DOHH2 (cell line): ENCODE measurements around the gene CXCL16.

Experiments used
- H3F3A ChIP-seq: fragments of 200-600 bp; sonication (generic), shearing (Covaris generic); 2 replicates; pipeline ENCODE4 v1.6.0; 2016; ENCODE audit warnings: antibody characterized with exemption, mild to moderate bottlenecking; ENCODE audit not compliant: control insufficient read depth, insufficient read depth
- H3K27ac ChIP-seq: fragments of 200-600 bp; sonication (generic); 2 replicates; pipeline ENCODE4 v1.5.1; 2014; ENCODE audit warnings: low read depth, mild to moderate bottlenecking, low read length, moderate library complexity
- H3K27me3 ChIP-seq: fragments of 200-600 bp; sonication (generic); 2 replicates; pipeline ENCODE4 v1.6.1; 2014; ENCODE audit warnings: mild to moderate bottlenecking, low read length, mixed read lengths; ENCODE audit not compliant: control insufficient read depth
- H3K36me3 ChIP-seq: fragments of 200-600 bp; sonication (generic); 2 replicates; pipeline ENCODE4 v1.6.1; 2014; ENCODE audit warnings: mild to moderate bottlenecking, low read length, moderate library complexity, mixed read lengths; ENCODE audit not compliant: control insufficient read depth
- H3K4me1 ChIP-seq: fragments of 200-600 bp; sonication (generic); 2 replicates; pipeline ENCODE4 v1.6.1; 2014; ENCODE audit warnings: mild to moderate bottlenecking, low read length, mixed read lengths; ENCODE audit not compliant: control insufficient read depth
- H3K4me2 ChIP-seq: fragments of 200-600 bp; sonication (generic); 2 replicates; pipeline ENCODE4 v1.6.0; 2014; ENCODE audit warnings: mild to moderate bottlenecking, low read length, moderate library complexity
- H3K4me3 ChIP-seq: fragments of 200-600 bp; sonication (generic); 2 replicates; pipeline ENCODE4 v1.5.1; 2014; ENCODE audit warnings: mild to moderate bottlenecking, low read length, mixed read lengths
- H3K79me2 ChIP-seq: fragments of 200-600 bp; sonication (generic); 2 replicates; pipeline ENCODE4 v1.6.1; 2014; ENCODE audit warnings: mild to moderate bottlenecking, low read length, mixed read lengths; ENCODE audit not compliant: control insufficient read depth
- H3K9me2 ChIP-seq: fragments of 200-600 bp; sonication (generic); replicated peaks from 2 replicates; pipeline ENCODE4 v1.6.1; 2014; ENCODE audit warnings: mild to moderate bottlenecking, low read length, mixed read lengths; ENCODE audit not compliant: control insufficient read depth
- H3K9me3 ChIP-seq: fragments of 200-600 bp; sonication (generic); 2 replicates; pipeline ENCODE4 v1.6.1; 2014; ENCODE audit warnings: antibody characterized with exemption, low read length, mixed read lengths; ENCODE audit not compliant: control insufficient read depth, insufficient read depth
- H4K20me1 ChIP-seq: fragments of 200-600 bp; sonication (generic); 2 replicates; pipeline ENCODE4 v1.6.0; 2014; ENCODE audit warnings: low read depth, mild to moderate bottlenecking, antibody characterized with exemption, low read length, moderate library complexity; ENCODE audit not compliant: control insufficient read depth, insufficient read depth
- EZH2phosphoT487 ChIP-seq: fragments of 200-600 bp; sonication (generic); IDR thresholded peaks from 2 replicates; pipeline ENCODE4 v1.6.1; 2017; ENCODE audit warnings: borderline replicate concordance, mild to moderate bottlenecking, antibody characterized with exemption, low read length, moderate library complexity, mixed read lengths
- TF ChIP-seq, protein P1 (sequence below): fragments of 200-600 bp; sonication (generic); IDR thresholded peaks from one replicate; pipeline ENCODE4 v1.5.1; 2014; ENCODE audit warnings: antibody characterized with exemption, mild to moderate bottlenecking, low read depth, low read length; ENCODE audit not compliant: poor library complexity, severe bottlenecking

Gene CXCL16

GRCh38 chr17:4719684-4720221, 20.0 kb downstream of the CXCL16 start:
- Histone ChIP-seq H3K36me3 (peaks cover 26% of the 10 kb centered on the region), H4K20me1 (no peaks in the 10 kb centered on the region), H3F3A (no peaks in the 10 kb centered on the region), H3K9me3 (no peaks in the 10 kb centered on the region), H3K27ac (no peak overlapping the region), H3K79me2 (no peaks in the 10 kb centered on the region; the same call in 1 of the 2 replicates), H3K4me1 (peaks cover 5% of the 10 kb centered on the region), H3K27me3 (no peaks in the 10 kb centered on the region), H3K4me2 (no peak overlapping the region), H3K4me3 (no peak overlapping the region), H3K9me2 (no peaks in the 10 kb centered on the region)
- TF ChIP-seq EZH2phosphoT487: no peak
- TF ChIP-seq, protein P1, sequence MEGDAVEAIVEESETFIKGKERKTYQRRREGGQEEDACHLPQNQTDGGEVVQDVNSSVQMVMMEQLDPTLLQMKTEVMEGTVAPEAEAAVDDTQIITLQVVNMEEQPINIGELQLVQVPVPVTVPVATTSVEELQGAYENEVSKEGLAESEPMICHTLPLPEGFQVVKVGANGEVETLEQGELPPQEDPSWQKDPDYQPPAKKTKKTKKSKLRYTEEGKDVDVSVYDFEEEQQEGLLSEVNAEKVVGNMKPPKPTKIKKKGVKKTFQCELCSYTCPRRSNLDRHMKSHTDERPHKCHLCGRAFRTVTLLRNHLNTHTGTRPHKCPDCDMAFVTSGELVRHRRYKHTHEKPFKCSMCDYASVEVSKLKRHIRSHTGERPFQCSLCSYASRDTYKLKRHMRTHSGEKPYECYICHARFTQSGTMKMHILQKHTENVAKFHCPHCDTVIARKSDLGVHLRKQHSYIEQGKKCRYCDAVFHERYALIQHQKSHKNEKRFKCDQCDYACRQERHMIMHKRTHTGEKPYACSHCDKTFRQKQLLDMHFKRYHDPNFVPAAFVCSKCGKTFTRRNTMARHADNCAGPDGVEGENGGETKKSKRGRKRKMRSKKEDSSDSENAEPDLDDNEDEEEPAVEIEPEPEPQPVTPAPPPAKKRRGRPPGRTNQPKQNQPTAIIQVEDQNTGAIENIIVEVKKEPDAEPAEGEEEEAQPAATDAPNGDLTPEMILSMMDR: no peak

DNA sequence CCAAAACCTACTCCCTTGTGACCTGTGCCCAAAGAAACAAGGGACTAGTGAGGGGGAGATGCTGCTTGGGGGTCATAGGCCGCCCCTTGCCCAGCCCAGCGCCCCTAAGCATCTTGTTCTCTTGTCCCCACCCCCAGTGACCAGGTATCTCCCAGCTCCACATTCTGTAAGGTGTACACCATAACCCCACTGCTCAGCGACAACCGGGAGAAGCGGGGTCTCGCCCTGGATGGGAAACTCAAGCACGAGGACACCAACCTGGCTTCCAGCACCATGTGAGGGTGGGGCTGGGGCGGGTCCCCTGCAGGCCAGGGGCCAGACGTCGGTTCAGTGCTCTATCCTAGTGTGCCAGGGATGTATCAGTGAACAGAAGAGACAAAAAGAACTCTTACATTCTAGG, 20.6 kb downstream of the CXCL16 start:
- H4K20me1 ChIP-seq: no peaks in the 10 kb centered on the region
- peaks cover 26% of the 10 kb centered on the region for H3K36me3 ChIP-seq
- H3K9me2 ChIP-seq: no peaks in the 10 kb centered on the region
- H3K4me1 ChIP-seq: peaks cover 6% of the 10 kb centered on the region
- no peaks in the 10 kb centered on the region; the same call in 1 of the 2 replicates for H3K79me2 ChIP-seq
- H3K4me3 ChIP-seq: no peak overlapping the region
- H3F3A ChIP-seq: no peaks in the 10 kb centered on the region
- no peak overlapping the region for H3K4me2 ChIP-seq
- no peaks in the 10 kb centered on the region for H3K27me3 ChIP-seq
- no peaks in the 10 kb centered on the region for H3K9me3 ChIP-seq
- TF ChIP-seq EZH2phosphoT487: no peak
- no peak overlapping the region for H3K27ac ChIP-seq

DNA sequence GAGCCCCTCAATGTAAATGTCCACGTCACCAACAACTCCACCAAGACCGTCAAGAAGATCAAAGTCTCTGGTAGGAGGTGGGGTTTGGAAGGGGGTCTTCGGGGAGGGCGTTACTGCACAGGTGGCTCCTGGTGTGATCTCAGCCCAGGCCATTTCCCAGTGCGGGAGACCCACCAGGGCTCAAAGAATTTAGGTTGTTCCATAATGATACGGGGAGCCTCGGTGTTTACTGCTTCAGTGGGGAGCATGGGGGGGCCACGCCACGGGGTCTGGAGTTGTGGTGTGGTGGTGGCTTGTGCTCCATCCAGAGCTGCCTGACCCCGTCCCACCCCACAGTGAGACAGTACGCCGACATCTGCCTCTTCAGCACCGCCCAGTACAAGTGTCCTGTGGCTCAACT, 21.5 kb downstream of the CXCL16 start:
- Histone ChIP-seq H4K20me1 (no peaks in the 10 kb centered on the region), H3K9me2 (no peaks in the 10 kb centered on the region), H3F3A (no peaks in the 10 kb centered on the region), H3K9me3 (no peaks in the 10 kb centered on the region), H3K4me2 (no peak overlapping the region), H3K27ac (no peak overlapping the region), H3K4me1 (peaks cover 6% of the 10 kb centered on the region), H3K36me3 (peaks cover 26% of the 10 kb centered on the region), H3K4me3 (no peak overlapping the region), H3K27me3 (no peaks in the 10 kb centered on the region), H3K79me2 (no peaks in the 10 kb centered on the region; the same call in 1 of the 2 replicates)
- no peak for TF ChIP-seq EZH2phosphoT487
- TF ChIP-seq, protein P1: no peak

- Histone ChIP-seq H3K4me3 (no peak overlapping the region), H3K9me2 (no peaks in the 10 kb centered on the region), H3F3A (no peaks in the 10 kb centered on the region), H3K4me1 (peaks cover 6% of the 10 kb centered on the region), H3K4me2 (no peak overlapping the region), H3K27me3 (no peaks in the 10 kb centered on the region), H4K20me1 (no peaks in the 10 kb centered on the region), H3K27ac (no peak overlapping the region), H3K9me3 (no peaks in the 10 kb centered on the region), H3K36me3 (peaks cover 26% of the 10 kb centered on the region), H3K79me2 (no peaks in the 10 kb centered on the region; the same call in 1 of the 2 replicates)
- TF ChIP-seq, protein P1: no peak
- no peak for TF ChIP-seq EZH2phosphoT487
Measured at GRCh38 chr17:4717791-4718190, 21.9 kb downstream of the CXCL16 start.
